T47D (cell line): ENCODE measurements around the gene GALNT9.
"Not testable (repeated sequence)": the region's sequence is repeated elsewhere in the genome, so short reads cannot be mapped to it uniquely, and the experiment has no call there.

Source experiments
- DNase-seq, 2 experiments: peaks; one replicate each; pipeline versions ENCODE4 v3.0.0 to v3.0.0-alpha.2; 2011 to 2012; ENCODE audit warnings: low read depth in 1 of 2, low spot score in 1 of 2
- JUND ChIP-seq: IDR thresholded peaks from 2 replicates; pipeline ENCODE4 v1.6.1; 2012; ENCODE audit warnings: low read depth
- in situ Hi-C: cut with HindIII; loops from 2 replicates; pipeline ENCODE4 v1.10.0; 2016; ENCODE audit warnings: low sequenced_read_pairs, low pct_unique_long_range_greater_than_20kb

The GALNT9 gene

DNA sequence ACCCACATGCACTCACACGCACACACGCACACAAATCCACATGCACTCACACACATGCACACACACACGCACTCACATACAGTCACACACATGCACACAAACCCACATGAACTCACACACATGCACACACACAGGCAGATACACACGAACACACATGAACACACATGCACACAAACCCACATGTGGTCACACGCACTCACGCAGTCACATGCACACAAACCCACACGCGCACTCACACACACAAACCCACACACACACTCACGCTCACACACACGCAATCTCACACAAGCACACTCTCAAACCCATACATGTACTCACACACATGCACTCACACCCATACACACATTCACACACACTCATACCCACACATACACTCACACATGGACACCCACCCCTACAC, 61.5 kb downstream of the GALNT9 start:
- no peak for TF ChIP-seq JUND
- no peak for DNase-seq
- in situ Hi-C loops, result no loop called here

DNA sequence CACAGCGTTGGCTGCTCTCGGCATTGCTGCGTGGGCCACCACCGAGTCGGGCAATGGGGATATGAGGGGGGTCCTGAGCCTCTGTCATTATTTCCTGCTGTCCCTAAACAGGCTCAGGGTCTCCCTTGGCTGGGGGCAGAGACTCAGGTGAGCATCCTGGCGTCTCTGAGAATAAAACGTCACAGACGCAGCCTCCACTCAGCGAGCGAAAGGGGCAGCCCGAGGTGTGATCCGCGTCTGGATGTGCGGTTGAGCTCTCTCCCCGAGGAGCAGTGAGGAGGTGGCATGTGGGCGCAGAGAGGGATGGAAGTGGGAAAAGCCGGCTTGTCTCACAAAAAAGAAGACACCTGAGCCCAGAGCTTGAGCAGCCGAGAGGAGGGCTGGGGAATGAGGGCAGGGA, 62.6 kb downstream of the GALNT9 start:
- in situ Hi-C loops, result no loop called here
- no peak for DNase-seq

DNA sequence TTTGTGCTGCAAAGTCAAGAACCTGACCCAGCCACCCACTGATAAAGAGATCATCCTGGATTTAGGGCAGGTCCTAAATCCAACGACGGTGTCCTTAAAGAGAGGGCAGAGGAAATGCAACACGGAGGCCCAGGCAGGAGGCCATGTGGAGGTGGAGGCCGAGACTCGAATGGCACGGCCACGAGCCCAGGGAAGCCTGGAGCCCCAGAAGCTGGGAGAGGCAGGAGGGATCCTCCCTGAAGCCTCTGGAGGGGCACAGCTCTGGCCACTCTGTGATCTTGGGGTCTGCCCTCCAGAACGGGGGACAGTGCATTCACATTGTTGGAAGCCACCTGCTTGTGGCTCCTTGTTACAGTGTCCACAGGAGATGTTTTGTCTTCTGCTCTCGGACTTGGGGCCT, 63.0 kb downstream of the GALNT9 start:
- TF ChIP-seq JUND, result no peak
- no peak for DNase-seq
- in situ Hi-C loops, result no loop called here

More for the DNA sequence above, 62.6 kb downstream of the GALNT9 start:
- TF ChIP-seq JUND, result no peak

DNA sequence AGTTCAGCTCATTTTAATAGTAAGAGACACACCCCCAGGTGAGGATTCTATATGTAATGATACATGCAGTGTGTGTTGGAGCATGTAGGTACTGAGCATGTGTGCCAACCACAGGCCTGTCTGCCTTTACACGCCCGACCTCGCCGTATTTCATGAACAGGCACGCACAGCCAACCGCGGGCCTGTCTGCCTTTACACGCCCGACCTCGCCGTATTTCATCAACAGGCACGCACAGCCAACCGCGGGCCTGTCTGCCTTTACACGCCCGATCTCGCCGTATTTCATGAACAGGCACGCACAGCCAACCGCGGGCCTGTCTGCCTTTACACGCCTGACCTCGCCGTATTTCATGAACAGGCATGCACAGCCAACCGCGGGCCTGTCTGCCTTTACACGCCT, 63.6 kb downstream of the GALNT9 start:
- in situ Hi-C loops, DNase-seq: not testable (repeated sequence)

DNA sequence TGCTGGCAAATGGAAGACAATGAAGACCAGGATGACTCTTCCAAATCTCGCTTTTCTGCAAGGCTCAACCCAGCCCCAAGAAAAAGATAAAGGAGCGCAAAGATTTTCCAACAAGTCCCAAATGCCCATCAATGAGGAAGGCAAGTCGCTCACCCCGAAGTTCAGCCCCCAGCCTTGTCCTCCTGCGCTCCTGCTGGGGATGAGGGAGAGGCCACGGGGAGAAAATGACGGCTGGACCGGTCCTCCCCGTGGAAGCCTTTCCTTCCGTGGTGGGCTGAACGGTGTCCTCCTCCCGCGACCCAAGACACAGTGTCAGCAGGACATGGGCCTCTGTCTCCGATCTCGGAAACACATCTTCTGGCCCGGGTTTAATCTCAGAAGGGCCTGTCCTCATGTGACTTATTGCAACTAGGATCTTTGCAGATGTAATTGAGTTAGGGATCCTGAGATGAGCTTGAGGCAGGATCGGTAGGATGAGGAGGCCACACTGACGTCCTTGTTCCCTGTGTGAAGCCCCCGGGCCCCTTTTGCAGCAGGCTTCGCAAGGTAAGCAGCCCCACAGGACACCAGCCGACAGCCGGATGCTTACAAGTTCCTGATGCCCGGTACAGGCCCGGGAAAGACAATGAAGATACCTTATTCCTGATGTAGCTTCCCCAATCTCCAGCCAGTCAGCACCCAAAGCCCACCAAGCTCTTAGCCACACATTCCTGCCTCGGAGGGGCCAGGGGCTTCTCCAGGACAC, 64.2 kb downstream of the GALNT9 start:
- no peak for DNase-seq
- in situ Hi-C loops, result no loop called here
- TF ChIP-seq JUND, result no peak

DNA sequence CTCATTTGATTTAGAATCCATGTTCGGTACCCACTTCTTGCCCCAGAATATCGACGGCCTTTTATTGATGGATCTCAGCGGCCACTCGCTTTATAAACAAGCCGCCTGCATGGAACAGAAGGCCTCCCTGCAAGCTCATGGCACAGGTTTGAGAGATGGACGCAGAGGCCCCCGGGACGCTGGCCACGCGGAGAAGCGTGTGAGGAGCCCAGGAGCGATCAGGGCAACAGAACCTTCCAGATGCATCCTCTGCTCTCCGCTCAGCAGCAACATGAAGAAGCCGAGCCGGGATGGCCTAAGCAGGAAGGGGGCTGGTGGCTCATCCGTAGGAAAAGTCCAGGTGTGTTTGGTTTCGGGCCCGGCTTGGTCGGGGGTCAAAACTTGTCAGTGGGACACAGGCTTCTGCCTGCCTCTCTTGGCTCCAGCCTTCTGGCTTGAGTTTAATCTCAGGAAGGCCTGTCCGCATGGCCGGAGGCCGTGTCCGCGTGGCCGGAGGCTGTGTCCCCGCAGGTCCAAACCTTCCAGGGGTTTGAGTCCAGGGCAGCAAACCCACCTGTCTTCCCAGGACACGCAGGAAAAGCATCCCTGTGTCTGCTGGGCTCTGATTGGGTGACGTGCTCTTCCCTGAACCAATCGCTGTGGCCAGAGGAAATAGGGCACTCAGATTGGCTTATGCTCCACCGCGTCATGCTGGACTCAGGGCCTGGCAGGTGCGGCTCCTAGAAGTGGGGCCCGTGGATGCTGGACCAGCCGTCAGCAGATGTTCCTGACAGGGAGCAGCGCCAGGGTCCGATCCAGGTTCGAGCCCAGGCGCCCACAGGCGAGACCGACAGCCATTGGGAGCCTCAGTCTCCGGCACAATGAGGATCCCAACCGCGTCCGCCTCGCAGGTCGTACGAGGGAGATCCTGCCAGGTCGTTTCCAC, 65.0 kb downstream of the GALNT9 start:
- no peak for TF ChIP-seq JUND
- in situ Hi-C loops, result no loop called here

DNA sequence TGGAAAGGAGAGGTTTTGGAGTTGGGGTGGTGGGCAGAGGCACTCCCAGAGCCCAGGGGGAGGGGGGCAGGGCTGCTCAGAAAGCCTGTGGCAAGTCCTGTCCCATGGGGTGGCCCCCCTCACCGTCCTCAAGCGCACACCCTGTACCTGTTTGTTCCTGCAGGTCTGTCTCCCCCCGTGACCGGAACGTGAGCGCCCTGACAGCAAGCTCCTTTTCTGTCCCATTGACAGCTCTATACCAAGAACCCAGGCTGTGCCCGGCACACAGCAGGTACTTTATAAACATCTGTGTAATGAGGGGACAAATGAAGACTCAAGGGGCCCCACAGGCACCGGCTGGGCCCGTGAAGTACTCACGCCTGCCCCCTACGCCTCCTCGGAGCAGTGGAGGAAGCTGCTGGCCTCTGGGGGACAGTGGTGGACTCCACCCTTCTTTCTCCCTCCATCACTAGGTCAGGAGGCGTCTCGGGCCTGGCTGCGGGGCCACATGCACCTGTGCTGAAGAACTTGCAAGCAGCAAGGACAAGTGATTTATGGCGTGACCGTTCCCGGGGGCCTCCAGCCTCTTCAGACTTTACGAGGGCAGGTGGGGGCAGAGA, 65.8 kb downstream of the GALNT9 start:
- in situ Hi-C loops, result no loop called here
- DNase-seq, result no peak
- no peak for TF ChIP-seq JUND

More for the DNA sequence above, 65.0 kb downstream of the GALNT9 start:
- peak in 1 of 2 experiments; percentile 27 for DNase-seq

DNA sequence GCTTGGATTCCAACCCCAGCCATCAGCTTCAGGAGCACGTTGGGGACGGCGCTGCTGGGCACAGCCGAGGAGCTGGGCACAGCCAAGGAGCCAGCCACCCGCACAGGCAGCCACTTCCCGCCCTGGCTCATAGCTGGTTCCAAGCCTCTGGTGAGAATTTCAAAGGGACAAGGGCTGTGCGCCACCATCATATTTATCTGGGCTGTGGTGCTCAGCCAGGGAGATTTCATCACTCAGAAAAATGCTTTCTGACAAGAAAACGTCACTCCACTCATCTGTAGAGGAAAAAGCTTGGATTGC, 66.4 kb downstream of the GALNT9 start:
- no peak for TF ChIP-seq JUND
- DNase-seq, result no peak
- in situ Hi-C loops, result no loop called here

DNA sequence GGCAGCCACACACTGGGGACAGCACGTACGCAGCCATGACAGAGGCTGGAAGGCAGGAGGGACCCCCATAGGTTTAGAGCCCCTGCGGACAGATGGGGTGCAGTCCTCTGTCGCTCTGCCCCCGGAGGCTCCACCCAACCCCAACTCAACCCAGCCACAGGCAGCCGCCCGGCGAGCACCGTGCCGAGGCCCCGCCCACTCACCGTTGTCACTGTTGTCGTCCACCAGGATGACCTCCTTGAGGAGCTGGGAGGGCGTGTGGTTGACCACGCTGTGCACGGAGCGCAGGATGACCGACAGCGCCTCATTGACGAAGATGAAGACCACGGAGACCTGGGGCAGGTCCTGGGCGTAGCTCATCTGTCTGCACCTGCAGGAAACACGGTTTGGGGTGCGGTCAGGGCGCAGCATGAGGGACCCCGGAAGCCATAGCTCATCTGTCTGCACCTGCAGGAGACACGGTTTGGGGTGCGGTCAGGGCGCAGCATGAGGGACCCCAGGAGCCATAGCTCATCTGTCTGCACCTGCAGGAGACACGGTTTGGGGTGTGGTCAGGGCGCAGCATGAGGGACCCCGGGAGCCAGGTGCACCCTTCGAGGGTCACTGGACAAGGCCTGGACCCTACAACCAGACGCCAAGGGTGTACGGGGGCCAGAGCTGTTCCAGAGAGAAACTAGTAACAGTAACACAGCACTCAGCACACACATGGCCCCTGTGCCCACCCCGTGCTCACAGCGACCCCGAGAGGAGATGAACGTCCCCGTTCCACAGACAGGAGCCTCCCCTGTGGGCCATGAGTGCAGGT, 66.9 kb downstream of the GALNT9 start:
- no peak for TF ChIP-seq JUND
- no peak for DNase-seq
- in situ Hi-C loops, result no loop called here

DNA sequence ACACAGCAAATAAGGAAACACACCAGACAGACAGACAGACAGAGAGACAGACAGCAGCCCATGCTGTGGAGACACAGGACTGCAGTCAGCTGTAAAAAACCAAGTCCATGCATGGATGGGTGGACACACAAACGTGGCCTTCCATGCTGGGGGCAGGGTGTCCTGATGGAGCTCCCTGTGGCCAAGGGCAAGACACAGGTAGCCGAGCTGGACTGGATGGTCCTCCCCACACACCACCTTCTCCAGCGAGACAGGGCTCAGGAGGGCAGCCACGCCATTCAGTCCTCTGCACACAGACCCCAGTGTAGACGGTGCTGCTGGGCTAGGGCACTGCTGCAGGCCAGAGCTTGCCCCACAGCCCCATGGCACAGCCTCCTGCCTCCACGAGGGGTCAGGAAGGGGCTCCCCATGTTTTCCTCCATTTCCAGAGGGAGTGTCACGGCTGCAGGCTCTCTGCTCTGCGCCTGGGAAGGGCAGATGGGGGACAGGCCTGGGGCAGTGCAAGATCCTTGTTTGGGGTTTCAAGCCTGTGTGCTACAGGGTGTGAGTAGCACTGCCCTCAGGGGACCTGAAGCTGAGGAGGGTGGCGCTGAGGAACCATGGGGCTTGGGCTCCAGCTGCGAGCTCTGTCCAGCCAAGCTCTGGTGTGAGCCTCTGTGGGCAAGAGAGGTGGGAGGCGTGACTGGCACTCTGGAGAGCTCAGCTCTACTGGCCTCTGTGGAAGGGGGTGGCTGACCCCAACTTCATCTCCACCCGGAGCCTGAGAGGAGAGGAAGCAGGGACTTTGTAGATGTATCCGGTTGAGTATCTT, 67.9 kb downstream of the GALNT9 start:
- DNase-seq, result no peak
- in situ Hi-C loops, result no loop called here
- no peak for TF ChIP-seq JUND

DNA sequence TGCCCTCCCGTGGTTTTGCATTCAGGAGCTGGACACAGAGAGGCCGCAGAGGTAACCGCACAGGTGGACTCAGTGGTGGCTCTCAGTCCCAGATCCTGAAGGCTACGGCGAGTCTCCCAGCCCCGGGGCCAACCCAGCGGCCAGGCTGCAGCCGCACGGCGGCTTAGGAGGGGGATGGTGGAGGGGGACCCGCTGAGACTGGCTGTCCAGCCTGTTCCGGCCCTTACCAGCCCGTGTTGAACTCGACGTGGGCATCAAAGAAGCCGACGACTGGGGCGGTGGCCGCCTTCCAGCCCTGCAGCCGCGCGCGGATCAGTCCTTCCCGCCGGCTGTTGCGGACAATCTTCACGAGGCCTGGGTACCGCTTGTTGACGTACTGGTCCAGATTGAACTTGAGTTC, 68.7 kb downstream of the GALNT9 start:
- in situ Hi-C loops, result no loop called here
- TF ChIP-seq JUND, result no peak
- DNase-seq, result no peak
